GM12873 (cell line): ENCODE measurements around the gene RASA2.

ENCODE experiments used
- CTCF ChIP-seq: IDR thresholded peaks from 2 replicates; pipeline ENCODE4 v1.5.1; 2012; ENCODE audit warnings: low read depth, mild to moderate bottlenecking, moderate library complexity, low read length, control low read depth; ENCODE audit not compliant: insufficient read depth; ENCODE audit errors: missing control alignments

RASA2 gene

DNA sequence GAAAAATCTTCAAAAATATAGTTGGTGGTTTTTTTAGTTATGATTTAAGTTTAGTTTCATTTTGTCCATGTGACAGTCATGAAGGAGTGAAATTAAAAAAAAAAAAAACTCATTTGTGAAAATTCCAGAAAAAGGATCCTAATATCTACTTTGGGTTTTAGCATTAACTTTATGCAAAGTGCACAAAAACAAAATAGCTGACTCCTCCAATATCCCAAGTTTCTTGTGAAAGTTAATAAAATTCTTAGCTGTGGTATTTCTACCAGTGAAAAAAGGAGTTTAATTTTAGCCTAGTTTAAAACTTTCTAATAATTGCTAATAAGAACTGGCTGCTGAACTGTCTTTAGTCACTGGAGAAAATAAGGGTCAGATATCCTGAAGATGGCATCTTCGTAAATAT is 40.8 kb upstream of the RASA2 start:
- TF ChIP-seq CTCF: no peak

- no peak for TF ChIP-seq CTCF
These were observed 40.1 kb upstream of the RASA2 start for GRCh38 chr3:141446737-141447136.

DNA sequence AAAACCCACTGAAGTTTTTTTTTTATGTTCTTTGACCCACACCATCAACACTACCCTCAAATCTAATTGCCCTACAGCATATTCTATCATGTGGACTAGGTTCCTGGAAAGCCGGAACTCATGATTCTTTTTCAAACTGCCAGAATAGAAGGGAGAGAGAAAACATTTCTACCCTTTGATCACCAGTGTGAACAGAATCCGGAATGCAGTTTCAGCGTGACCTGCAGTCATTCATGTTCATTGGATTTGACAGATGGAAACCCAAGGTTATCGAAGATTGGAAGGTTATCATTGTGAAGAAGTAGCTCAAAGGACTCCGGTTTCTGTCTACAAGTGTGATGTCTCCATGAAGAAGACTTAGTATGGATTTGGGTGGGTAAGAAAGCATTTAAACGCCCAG is 39.4 kb upstream of the RASA2 start:
- TF ChIP-seq CTCF: no peak

DNA sequence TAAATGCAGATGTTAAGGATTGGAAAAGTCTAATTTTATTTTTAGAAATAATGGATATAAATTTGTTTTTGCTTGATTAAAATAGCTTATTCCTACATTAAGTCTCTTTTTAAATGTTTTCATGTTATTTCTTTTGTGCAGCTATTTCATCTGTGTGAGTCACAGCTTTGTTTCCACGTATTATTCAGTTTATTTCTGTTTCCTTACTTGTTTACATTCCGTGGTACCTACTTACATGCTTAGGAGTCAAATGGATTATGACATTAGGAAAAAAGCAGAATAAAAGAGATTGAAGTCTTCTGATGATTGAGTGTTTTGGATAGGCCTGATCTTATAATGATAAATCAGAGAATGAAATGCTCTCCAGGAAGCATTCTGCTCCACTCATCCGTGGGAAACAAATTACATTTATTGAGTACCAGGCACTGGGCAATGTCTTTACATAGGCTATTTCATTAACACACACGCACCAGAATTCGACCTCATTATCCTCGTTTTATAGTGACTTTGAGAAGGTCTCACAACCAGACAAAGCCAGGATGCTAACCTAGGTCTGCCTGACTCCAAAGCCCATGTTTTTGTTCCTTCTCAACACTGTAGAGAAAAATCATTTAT is 38.1 kb upstream of the RASA2 start:
- no peak for TF ChIP-seq CTCF

GRCh38 chr3:141449424-141449823 is 37.4 kb upstream of the RASA2 start:
- TF ChIP-seq CTCF: no peak

DNA sequence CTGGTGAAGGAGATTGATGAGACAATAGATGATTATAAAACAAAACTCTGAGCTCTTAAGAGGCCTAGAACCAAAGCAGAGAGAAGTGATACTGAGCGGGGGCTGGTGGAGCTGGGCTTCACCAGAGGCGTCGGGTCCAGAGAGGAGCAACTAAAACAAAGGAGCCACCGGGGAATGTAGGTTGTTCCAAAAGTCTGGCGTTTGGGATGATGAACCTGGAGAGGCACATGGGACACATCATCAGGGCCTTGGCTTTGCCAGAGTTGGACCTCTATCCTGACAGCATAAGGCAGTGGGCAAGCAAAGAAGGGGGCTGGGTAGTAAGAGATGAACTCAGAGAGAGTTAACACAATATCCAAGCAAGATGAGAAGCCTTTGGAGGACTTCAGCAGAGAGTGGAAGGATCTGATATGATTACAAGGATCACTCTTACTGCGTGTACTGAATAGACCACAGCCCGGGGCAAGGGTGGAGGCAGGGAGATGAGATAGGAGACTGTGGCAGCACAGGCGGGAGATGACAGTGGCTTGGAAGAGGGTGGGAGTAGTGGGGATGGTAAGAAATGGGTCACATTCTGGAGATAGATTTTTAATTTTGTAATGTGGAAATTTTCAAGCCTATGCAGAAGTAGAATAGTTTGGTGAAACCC is 36.0 kb upstream of the RASA2 start:
- TF ChIP-seq CTCF: no peak

DNA sequence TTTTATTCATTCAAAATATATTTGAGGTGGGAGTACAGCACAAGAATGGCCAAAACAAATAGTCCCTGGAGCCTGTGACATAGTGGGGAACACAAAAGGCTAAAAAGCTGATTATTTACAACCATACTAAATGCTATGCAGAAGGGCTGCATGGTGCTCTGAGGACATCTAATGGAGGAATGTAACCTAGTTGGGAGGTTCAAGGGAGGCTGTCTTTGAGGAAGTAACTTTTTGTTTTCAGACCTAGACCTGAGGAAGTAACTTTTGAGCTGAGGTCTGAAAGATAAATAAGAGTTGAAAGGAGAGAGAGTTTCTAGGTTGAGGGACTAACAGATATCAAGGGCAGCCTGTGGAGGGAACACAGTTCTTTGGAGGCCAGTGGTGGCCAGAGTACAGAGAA is 34.8 kb upstream of the RASA2 start:
- peak; percentile 80 for TF ChIP-seq CTCF

DNA sequence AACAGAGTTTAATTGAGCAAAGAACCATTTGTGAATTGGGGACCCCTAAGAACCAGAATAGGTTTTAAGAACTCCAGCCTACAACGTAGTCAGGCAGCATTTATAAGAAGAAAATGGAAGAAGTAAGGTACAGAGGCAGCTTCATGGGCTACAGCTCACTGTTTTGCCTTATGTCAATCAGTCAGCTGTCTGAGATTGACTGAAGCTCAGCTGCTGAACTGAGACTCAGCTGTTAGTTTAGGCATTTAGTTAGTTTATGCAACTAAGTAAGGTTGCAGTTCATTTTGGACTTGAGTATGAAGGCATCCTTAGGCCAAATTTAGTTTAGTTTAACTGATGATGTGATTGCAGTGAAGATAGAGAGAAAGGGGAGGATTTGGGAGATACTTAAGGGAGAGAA is 34.1 kb upstream of the RASA2 start:
- no peak for TF ChIP-seq CTCF
